Endothelial cell of umbilical vein (primary cell): ENCODE results near the gene DBP. TPM values are rescaled to one million over a fixed set of nuclear protein-coding genes. Genes with fewer than 3 reads are reported as not detected.

ENCODE experiments used
- BruUV-seq: library from RNA; stranded (reverse); fragments of 400-500 nt; replicated peaks from 2 replicates; lab custom pipeline; 2021; lab: Mats Ljungman, UMichigan
- CTCF ChIA-PET: fragments of 300-600, 350-600 bp; sonication (Branson Sonifier 250); formaldehyde crosslinking; loops from one replicate; lab custom pipeline; 2021; ENCODE audit warnings: antibody characterized with exemption, inconsistent platforms; lab: Charles Lee
- POLR2A ChIA-PET: fragments of 300-600, 350-600 bp; sonication (Branson Sonifier 250); formaldehyde crosslinking; loops from one replicate; lab custom pipeline; 2021; ENCODE audit warnings: antibody characterized with exemption, inconsistent platforms; lab: Charles Lee
- DNase-seq: peaks from one replicate; pipeline ENCODE4 v3.0.0-alpha.2; 2011; ENCODE audit warnings: low read depth, low spot score
- FAIRE-seq: peaks from 2 replicates; lab custom pipeline; 2011; peaks lifted over from hg19 to GRCh38; lab: Jason Lieb, UNC
- H2AFZ ChIP-seq: 2 replicates; pipeline ENCODE4 v1.6.0; 2012; ENCODE audit warnings: low read depth, low read length, control low read depth, inconsistent platforms
- H3K27ac ChIP-seq: 2 replicates; pipeline ENCODE4 v1.5.1; 2011; ENCODE audit warnings: low read depth, mild to moderate bottlenecking, control low read depth, low read length, moderate library complexity; ENCODE audit not compliant: insufficient read depth
- H3K27me3 ChIP-seq, 2 experiments: 2 replicates each; pipeline versions ENCODE4 v1.6.0 to v1.6.1; 2011; ENCODE audit warnings: low read length in 2 of 2, mixed read lengths in 1 of 2; ENCODE audit not compliant: control insufficient read depth in 2 of 2, insufficient read depth in 2 of 2
- H3K36me3 ChIP-seq, 2 experiments: 2 replicates in 1 of 2; 3 replicates in 1 of 2; pipeline ENCODE4 v1.5.1; 2011; ENCODE audit warnings: low read length in 2 of 2, mild to moderate bottlenecking in 1 of 2, moderate library complexity in 1 of 2; ENCODE audit not compliant: control insufficient read depth in 2 of 2, insufficient read depth in 2 of 2; ENCODE audit errors: extremely low read depth in 1 of 2
- H3K4me1 ChIP-seq: 3 replicates; pipeline ENCODE4 v1.5.1; 2011; ENCODE audit warnings: mild to moderate bottlenecking, low read length; ENCODE audit not compliant: control insufficient read depth, insufficient read depth; ENCODE audit errors: extremely low read depth
- H3K4me2 ChIP-seq: 2 replicates; pipeline ENCODE4 v1.6.1; 2011; ENCODE audit warnings: low read length, control low read depth, mixed read lengths; ENCODE audit not compliant: insufficient read depth
- H3K4me3 ChIP-seq, 3 experiments: fragments of 200-600 bp in 1 of 3; sonication (generic), shearing (Covaris generic) in 1 of 3; replicated peaks in 1 of 3; 2 replicates each; pipeline ENCODE4 v1.5.1; 2011 to 2016; ENCODE audit warnings: control low read depth in 3 of 3, low read length in 3 of 3, mild to moderate bottlenecking in 2 of 3, inconsistent platforms in 1 of 3, low read depth in 1 of 3, moderate library complexity in 1 of 3; ENCODE audit not compliant: insufficient read depth in 1 of 3
- H3K79me2 ChIP-seq: 2 replicates; pipeline ENCODE4 v1.6.0; 2012; ENCODE audit warnings: low read length, inconsistent platforms; ENCODE audit not compliant: control insufficient read depth, insufficient read depth
- H3K9ac ChIP-seq: replicated peaks from 2 replicates; pipeline ENCODE3; 2011; ENCODE audit warnings: low read length, control low read depth; ENCODE audit not compliant: insufficient read depth; ENCODE audit errors: extremely low read depth
- H3K9me1 ChIP-seq: replicated peaks from 3 replicates; pipeline ENCODE4 v1.6.0; 2011; ENCODE audit warnings: mild to moderate bottlenecking, low read length; ENCODE audit not compliant: control insufficient read depth, insufficient read depth; ENCODE audit errors: extremely low read depth
- H3K9me3 ChIP-seq: replicated peaks from 2 replicates; pipeline ENCODE4 v1.5.1; 2012; ENCODE audit warnings: low read length, inconsistent platforms; ENCODE audit not compliant: control insufficient read depth, insufficient read depth
- H4K20me1 ChIP-seq: replicated peaks from 2 replicates; pipeline ENCODE3; 2011; ENCODE audit warnings: mild to moderate bottlenecking, low read length; ENCODE audit not compliant: control insufficient read depth, insufficient read depth; ENCODE audit errors: extremely low read depth
- EZH2 ChIP-seq: IDR thresholded peaks from 2 replicates; pipeline ENCODE4 v1.6.1; 2012; ENCODE audit warnings: borderline replicate concordance, low read depth, mild to moderate bottlenecking, moderate library complexity, low read length, inconsistent platforms; ENCODE audit not compliant: severe bottlenecking
- FOS ChIP-seq: IDR thresholded peaks from 2 replicates; pipeline ENCODE4 v1.6.1; 2011; ENCODE audit warnings: mild to moderate bottlenecking, low read length, moderate library complexity, borderline replicate concordance; ENCODE audit not compliant: insufficient read depth
- GATA2 ChIP-seq: IDR thresholded peaks from 2 replicates; pipeline ENCODE4 v1.7.0; 2011; ENCODE audit warnings: low read depth, mild to moderate bottlenecking, moderate library complexity, mixed read lengths, low read length; ENCODE audit not compliant: insufficient read length, insufficient read depth
- JUN ChIP-seq: IDR thresholded peaks from 2 replicates; pipeline ENCODE4 v1.6.1; 2011; ENCODE audit warnings: borderline replicate concordance, low read depth; ENCODE audit not compliant: insufficient read length, insufficient read depth
- MYC ChIP-seq: IDR thresholded peaks from one replicate; pipeline ENCODE4 v1.6.1; 2011; ENCODE audit warnings: mild to moderate bottlenecking, low read depth, low read length
- POLR2A ChIP-seq: IDR thresholded peaks from 2 replicates; pipeline ENCODE4 v1.6.1; 2012; ENCODE audit warnings: low read depth, mild to moderate bottlenecking, control low read depth, low read length
- POLR2AphosphoS5 ChIP-seq: IDR thresholded peaks from 2 replicates; pipeline ENCODE4 v1.6.1; 2012; ENCODE audit warnings: low read depth, mild to moderate bottlenecking, control low read depth, low read length, moderate library complexity; ENCODE audit not compliant: insufficient read depth
- dilution Hi-C: fragments of 300-500 bp; cut with MboI; formaldehyde crosslinking; loops from one replicate; pipeline ENCODE4 v1.15.0; 2019; ENCODE audit warnings: low sequenced_read_pairs; ENCODE audit not compliant: extremely low pct_ligation_motif_present
- intact Hi-C: fragments of 100-400 bp; cut with micrococcal nuclease; formaldehyde crosslinking; loops from one replicate; pipeline ENCODE4 v1.10.0; 2022
- polyA plus RNA-seq, 4 experiments: library from polyadenylated mRNA; depleted of rRNA in 3 of 4; stranded (reverse) in 3 of 4; unstranded in 1 of 4; fragments of >200 nt; gene quantifications; 2 replicates each; pipeline versions ENCODE4 v1.2.1 to v1.2.3, GENCODE V29; 2011 to 2012; ENCODE audit warnings: missing spikeins in 1 of 4
- total RNA-seq: library from RNA; stranded (reverse); gene quantifications from 2 replicates; pipeline ENCODE4 v1.2.3, GENCODE V29; 2021
- TF ChIP-seq, protein P1 (sequence below): IDR thresholded peaks from 2 replicates; pipeline ENCODE4 v1.6.1; 2011; ENCODE audit not compliant: insufficient read depth, insufficient read length
- TF ChIP-seq, protein P2 (sequence below), 2 donors: IDR thresholded peaks; 1 replicate in 1 of 2; 2 replicates in 1 of 2; pipeline ENCODE4 v1.5.1; 2011; ENCODE audit warnings: low read length in 2 of 2, mild to moderate bottlenecking in 2 of 2, moderate library complexity in 2 of 2, control low read depth in 1 of 2, inconsistent platforms in 1 of 2, low read depth in 1 of 2; ENCODE audit not compliant: insufficient read depth in 1 of 2; ENCODE audit errors: extremely low read depth in 1 of 2

Gene DBP
- total and polyA plus RNA-seq, 2 donors (not counting 3 experiments of a cell fraction or from before 2014, with no cell fraction given), result 1.5 to 1.8 TPM

- Histone ChIP-seq H3K4me1 (peaks cover 18% of the 10 kb centered on the region), H3K9me1 (no peaks in the 10 kb centered on the region), H3K79me2 (no peaks in the 10 kb centered on the region), H3K9ac (no peak overlapping the region), H2AFZ (no peak overlapping the region), H3K9me3 (no peaks in the 10 kb centered on the region), H3K27me3 (no peaks in the 10 kb centered on the region), H3K4me2 (no peak overlapping the region), H3K27ac (no peak overlapping the region), H3K4me3 (no peak overlapping the region), H3K36me3 (peaks cover 0 to 2% of the 10 kb centered on the region in 2 experiments), H4K20me1 (no peaks in the 10 kb centered on the region)
- ChIA-PET POLR2A (no interaction called here), CTCF (no interaction called here)
- intact Hi-C loops (no loop called here), dilution Hi-C loops (no loop called here)
- no TSS peak for BruUV-seq
- DNase-seq, result no peak
- no peak for FAIRE-seq
- no peak for TF ChIP-seq FOS
- no peak for TF ChIP-seq EZH2
- no peak for TF ChIP-seq JUN
- TF ChIP-seq POLR2A, result no peak
- TF ChIP-seq, protein P1, sequence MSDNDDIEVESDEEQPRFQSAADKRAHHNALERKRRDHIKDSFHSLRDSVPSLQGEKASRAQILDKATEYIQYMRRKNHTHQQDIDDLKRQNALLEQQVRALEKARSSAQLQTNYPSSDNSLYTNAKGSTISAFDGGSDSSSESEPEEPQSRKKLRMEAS, result no peak
- TF ChIP-seq MYC, result no peak
- TF ChIP-seq, protein P2, sequence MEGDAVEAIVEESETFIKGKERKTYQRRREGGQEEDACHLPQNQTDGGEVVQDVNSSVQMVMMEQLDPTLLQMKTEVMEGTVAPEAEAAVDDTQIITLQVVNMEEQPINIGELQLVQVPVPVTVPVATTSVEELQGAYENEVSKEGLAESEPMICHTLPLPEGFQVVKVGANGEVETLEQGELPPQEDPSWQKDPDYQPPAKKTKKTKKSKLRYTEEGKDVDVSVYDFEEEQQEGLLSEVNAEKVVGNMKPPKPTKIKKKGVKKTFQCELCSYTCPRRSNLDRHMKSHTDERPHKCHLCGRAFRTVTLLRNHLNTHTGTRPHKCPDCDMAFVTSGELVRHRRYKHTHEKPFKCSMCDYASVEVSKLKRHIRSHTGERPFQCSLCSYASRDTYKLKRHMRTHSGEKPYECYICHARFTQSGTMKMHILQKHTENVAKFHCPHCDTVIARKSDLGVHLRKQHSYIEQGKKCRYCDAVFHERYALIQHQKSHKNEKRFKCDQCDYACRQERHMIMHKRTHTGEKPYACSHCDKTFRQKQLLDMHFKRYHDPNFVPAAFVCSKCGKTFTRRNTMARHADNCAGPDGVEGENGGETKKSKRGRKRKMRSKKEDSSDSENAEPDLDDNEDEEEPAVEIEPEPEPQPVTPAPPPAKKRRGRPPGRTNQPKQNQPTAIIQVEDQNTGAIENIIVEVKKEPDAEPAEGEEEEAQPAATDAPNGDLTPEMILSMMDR (IDR thresholded peaks at IDR 0.05; ENCODE audit: extremely low read depth in 1 of 2, insufficient read depth in 1 of 2, low read depth in 1 of 2, low read length in 2 of 2), result no peak
- no peak for TF ChIP-seq POLR2AphosphoS5
- TF ChIP-seq GATA2, result no peak
Measured at GRCh38 chr19:48627201-48627864, 9.8 kb downstream of the DBP start.
